Suprapubic skin (tissue), 4 donors: Measurements from ENCODE around the gene TMTC1.

Source experiments
- EP300 ChIP-seq: sonication (generic); formaldehyde crosslinking; IDR thresholded peaks from one replicate; pipeline ENCODE4 v1.6.1; 2017; ENCODE audit warnings: antibody characterized with exemption
- POLR2A ChIP-seq, 2 donors: fragments of 450-650 bp; IDR thresholded peaks; one replicate each; pipeline ENCODE4 v1.6.1; 2017; ENCODE audit warnings: antibody characterized with exemption in 2 of 2, mild to moderate bottlenecking in 2 of 2, moderate library complexity in 2 of 2
- POLR2AphosphoS5 ChIP-seq, 3 donors: sonication (generic); formaldehyde crosslinking; IDR thresholded peaks; one replicate each; pipeline ENCODE4 v1.6.1; 2017; ENCODE audit warnings: antibody characterized with exemption in 3 of 3
- TF ChIP-seq, protein P1 (sequence below), 2 donors: fragments of 200-600 bp in 1 of 2; fragments of 450-650 bp in 1 of 2; sonication (generic) in 1 of 2; IDR thresholded peaks; one replicate each; pipeline ENCODE4 v1.5.1; 2016 to 2019; ENCODE audit warnings: antibody characterized with exemption in 2 of 2, mild to moderate bottlenecking in 1 of 2, moderate library complexity in 1 of 2

DNA sequence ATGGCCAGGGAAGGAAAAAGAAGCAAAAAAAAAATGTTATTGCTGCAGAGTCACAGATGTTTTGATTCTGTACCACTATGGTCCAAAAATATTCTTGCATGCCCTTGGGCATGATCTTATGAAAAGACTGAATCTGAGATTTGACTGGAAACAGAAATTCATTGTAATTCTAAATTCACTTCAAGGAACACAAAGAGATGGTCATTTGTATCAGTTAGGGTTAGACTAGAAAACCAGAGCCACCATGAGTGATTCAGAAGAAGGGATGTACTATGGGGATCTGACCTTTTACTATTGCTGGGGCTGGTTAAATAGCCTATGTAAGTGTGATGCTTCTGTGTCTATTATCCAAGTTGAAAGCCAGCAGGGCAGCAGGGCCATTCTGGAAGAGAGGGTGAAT is 5.2 kb downstream of the TMTC1 start:
- TF ChIP-seq, protein P1, sequence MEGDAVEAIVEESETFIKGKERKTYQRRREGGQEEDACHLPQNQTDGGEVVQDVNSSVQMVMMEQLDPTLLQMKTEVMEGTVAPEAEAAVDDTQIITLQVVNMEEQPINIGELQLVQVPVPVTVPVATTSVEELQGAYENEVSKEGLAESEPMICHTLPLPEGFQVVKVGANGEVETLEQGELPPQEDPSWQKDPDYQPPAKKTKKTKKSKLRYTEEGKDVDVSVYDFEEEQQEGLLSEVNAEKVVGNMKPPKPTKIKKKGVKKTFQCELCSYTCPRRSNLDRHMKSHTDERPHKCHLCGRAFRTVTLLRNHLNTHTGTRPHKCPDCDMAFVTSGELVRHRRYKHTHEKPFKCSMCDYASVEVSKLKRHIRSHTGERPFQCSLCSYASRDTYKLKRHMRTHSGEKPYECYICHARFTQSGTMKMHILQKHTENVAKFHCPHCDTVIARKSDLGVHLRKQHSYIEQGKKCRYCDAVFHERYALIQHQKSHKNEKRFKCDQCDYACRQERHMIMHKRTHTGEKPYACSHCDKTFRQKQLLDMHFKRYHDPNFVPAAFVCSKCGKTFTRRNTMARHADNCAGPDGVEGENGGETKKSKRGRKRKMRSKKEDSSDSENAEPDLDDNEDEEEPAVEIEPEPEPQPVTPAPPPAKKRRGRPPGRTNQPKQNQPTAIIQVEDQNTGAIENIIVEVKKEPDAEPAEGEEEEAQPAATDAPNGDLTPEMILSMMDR (IDR thresholded peaks at IDR 0.05): no peak
- TF ChIP-seq POLR2AphosphoS5 (IDR thresholded peaks at IDR 0.05) (no peak), EP300 (no peak), POLR2A (IDR thresholded peaks at IDR 0.05) (no peak)
